Measurements from ENCODE around the gene SLC18A2.

SLC18A2 gene

GRCh38 chr10:117237401-117237991 is 3.4 kb upstream of the SLC18A2 start:
- DNase-seq (ENCODE audit: low read depth in 2 of 2) = no peak

- DNase-seq (ENCODE audit: low read depth in 2 of 2) = no peak
Observed at GRCh38 chr10:117239051-117239450, 1.9 kb upstream of the SLC18A2 start.

- no peak for DNase-seq (ENCODE audit: low read depth in 2 of 2)
Observed at GRCh38 chr10:117239721-117240620, 943 bp upstream of the SLC18A2 start.

DNA sequence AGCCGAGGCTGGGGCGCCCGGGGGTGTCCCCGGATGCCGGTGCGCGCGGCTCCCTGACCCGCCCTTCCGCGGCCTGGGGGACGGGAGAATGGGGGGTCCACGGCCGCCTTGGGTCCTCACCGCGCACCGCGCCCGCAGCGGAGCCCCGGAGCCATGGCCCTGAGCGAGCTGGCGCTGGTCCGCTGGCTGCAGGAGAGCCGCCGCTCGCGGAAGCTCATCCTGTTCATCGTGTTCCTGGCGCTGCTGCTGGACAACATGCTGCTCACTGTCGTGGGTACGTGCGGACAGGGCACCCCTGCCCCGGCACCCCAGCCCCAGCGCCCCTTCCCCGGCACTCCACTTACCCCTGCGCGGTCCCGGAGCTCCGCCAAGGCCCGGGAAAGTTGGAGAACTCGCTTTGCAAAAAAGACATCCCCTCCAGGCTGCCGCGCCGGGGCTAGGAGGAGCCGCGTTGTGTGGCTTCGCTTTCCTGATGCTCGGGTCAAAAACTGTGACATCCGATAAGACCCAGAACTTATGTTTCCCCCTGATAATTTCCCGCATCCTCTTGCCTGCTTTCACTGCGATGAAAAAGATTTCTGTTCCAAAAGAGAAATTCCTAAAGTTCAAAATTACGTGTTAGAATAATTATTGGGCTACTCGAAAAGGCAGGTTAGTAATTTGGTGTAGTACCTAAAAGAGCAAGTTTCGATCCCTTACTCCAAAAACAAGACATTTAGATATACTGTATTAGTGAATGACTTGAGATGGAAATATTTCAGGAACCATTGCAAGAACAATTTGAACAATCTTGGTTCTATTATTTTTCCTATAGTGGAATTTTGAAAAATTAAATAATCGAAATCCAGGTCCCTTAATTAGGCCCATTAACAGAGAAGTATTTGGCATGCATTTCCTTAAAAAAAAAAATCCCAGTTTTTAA is 888 bp downstream of the SLC18A2 start:
- no peak for DNase-seq (ENCODE audit: low read depth in 2 of 2)

DNA sequence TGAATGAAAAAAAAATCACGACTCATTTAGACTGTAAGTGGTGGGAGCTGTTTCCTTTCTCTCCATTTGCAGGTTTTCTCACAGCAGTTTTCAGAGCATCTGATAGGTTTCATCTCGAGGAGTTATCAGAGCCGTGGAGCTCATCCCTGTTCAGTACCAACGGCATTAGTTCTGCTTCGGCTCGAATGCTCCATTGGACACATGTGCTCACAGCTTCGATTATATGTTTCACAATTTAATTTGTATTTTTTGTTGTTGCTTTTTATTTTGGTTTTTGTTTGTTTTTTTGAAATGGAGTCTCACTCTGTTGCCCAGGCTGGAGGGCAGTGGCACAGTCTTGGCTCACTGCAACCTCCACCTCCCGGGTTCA is 1.5 kb downstream of the SLC18A2 start:
- no peak for DNase-seq (ENCODE audit: low read depth in 2 of 2)

DNA sequence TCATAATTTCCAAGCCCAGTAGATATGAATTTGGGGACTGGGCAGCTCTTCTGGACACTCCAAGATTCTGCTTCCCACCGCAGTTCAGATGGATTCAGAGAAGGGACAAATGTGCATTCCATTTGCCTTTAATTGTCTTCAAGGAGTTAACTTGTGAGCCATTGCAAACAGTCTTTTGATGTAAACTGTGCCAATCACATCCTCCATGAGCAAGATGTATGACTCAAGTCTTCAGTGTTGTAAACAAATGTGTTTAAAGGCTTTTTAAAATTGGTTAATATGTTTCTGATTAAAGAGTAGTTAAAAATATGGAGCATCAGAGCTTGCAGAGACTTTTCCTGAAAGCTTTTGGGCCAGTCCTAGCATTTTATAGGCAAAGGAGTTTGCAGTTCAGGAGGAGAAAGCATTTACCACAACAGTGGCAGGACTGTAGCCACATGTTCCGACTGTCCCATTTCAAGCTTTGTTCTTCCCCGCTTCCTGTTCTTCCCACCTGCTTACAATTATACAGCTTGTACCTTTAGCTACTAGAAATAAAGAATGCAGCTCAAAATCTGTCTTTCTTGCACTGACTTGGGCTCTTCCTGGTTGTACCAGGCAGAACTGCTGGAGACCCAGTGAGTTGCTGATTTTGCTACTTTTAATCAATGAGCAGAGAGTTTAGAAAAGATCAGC is 6.2 kb downstream of the SLC18A2 start:
- no peak for DNase-seq (ENCODE audit: low read depth in 2 of 2)

DNA sequence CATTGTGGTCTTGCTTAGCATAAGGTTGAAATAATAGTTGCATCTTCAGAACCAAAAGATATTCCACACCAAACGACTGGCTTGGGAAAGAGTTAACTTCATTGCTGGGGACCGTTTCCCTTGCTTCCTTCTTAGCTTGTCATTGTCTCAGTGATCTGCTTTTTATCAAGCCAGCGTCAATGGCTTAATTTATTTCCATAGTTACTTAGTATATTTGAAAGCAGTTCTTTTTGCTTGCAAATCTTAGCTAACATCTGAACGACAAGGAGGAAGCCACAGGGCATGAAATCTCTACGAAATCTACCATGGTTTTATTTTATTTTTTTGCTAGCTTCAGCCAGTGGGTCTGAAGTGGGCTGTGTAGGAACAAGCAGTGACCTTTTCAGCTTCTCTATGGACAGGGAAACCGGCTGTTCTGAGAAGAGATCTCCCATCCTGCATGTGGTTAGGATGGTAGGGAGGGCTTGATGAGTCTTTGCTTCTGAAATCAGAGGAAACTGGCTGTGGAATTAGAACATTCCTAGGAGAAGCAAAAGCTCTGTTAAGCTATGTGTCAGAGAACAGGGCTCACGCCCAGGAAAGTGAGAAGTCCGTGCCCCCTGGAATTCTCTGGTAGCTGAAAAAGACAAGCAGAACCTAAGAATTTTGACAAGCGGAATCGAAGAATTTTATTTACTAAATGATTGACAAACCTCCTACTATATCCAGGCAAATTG is 8.0 kb downstream of the SLC18A2 start:
- no peak for DNase-seq (ENCODE audit: low read depth in 2 of 2)

- DNase-seq (ENCODE audit: low read depth in 2 of 2) = no peak
Observed at GRCh38 chr10:117249493-117250093, 8.7 kb downstream of the SLC18A2 start.

- DNase-seq (ENCODE audit: low read depth in 2 of 2) = no peak
Observed at GRCh38 chr10:117250411-117250810, 9.5 kb downstream of the SLC18A2 start.

DNA sequence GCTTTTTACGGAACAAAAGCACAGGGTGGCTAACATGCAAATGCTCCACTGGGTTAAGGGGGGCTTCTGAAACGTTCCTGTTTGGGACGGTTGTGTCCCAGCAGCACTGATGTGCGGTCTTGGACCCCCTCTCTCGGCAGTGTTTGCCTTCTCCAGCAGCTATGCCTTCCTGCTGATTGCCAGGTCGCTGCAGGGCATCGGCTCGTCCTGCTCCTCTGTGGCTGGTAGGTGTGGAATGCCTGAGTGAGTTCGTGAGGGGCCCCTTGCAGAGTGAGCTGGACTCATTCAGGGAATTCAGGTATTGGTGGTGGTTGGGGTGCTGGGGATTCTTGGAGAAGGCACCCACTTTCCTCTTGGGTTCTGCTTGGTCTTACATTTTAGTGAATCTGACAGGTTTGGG is 13.0 kb downstream of the SLC18A2 start:
- DNase-seq (ENCODE audit: low read depth in 2 of 2) = no peak

DNA sequence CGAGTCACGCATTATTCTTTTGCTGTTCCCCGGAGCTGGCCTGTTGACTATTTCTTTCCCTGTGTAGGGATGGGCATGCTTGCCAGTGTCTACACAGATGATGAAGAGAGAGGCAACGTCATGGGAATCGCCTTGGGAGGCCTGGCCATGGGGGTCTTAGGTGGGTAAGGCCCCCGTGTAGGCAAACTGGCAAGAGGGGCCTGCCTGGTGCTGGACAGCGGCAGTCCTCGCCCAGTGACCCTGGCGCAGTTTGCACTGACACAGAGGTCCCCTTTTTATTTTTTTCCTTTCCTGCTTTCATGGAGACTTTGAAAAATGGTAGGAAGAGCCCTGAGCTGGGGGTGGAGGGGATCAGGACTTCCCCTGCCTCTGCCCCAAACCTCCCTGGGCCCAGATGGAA is 13.4 kb downstream of the SLC18A2 start:
- no peak for DNase-seq (ENCODE audit: low read depth in 2 of 2)

DNA sequence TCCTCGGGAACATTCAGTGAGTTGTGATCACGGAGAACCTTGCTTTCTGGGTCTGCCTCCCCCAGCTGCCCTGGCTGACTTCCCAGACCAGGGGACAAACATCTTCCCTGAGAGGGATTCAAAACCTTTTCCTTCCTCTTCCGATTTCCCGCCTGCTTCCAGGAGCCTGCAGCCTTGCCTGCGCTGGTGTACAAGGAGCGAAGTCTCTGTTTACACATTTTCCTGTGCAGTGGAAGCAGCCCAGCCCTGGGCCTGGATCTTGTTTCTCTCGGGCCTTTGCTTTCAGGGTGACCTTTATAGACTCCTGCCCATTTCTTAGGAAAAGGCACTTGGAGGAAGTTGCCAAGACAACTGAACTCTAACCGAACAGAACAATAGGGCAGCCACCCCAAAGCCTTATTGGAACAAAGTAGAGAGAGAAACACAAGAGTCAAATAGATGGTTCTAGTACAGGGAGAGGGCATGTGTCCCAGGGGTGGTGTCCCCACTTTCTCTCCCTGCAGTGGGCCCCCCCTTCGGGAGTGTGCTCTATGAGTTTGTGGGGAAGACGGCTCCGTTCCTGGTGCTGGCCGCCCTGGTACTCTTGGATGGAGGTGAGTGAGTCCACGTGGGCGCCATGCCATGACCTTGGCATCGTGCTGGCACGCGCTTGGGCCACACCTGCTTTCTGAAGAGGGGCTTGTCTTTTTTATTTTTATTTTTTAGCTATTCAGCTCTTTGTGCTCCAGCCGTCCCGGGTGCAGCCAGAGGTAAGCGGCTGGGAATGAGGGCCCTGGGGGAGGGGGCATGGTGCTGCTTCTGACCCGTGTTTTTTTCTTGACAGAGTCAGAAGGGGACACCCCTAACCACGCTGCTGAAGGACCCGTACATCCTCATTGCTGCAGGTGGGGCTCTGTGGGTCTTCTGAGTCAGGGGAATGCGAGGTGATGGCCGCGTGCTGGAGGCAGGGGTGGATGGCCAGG is 14.1 kb downstream of the SLC18A2 start:
- no peak for DNase-seq (ENCODE audit: low read depth in 2 of 2)

- DNase-seq (ENCODE audit: low read depth in 2 of 2) = no peak
Observed at GRCh38 chr10:117255835-117256460, 15.0 kb downstream of the SLC18A2 start.

- DNase-seq (ENCODE audit: low read depth in 2 of 2) = no peak
Observed at GRCh38 chr10:117256910-117257309, 16.0 kb downstream of the SLC18A2 start.

DNA sequence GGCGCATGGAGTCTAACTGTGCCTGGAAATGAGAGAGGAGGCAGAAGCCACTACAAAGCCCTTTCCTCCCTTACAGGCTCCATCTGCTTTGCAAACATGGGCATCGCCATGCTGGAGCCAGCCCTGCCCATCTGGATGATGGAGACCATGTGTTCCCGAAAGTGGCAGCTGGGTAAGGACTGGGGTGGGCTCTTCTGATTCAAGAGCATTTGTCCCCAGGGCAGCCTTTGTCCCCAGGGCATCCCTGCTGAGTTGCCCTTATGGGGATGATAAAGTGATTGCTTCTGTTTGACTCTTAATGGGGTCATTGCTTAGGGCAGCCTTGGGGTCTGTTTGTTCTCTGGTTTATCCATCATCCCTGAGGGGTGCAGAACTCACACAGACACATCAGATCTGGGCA is 16.8 kb downstream of the SLC18A2 start:
- no peak for DNase-seq (ENCODE audit: low read depth in 2 of 2)

DNA sequence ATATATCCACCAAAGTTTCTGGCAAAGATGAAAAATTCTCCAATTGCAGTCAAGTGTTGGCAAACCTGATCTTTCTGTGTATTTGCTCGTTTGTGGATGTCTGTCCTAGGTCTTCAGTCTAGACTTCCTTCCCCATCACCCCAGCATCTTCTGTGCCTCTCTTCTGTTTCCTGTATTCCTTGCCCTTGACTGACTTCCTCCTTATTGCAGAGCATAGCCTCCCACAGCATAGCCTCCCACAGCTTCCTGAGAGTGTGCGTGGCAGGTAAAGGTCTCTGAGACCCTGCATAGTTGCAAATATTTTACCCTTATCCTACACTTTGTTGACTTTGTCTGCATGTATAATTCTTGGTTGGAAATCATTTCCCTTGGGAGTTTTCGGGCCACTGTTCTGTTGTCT is 18.4 kb downstream of the SLC18A2 start:
- DNase-seq (ENCODE audit: low read depth in 2 of 2) = no peak

DNA sequence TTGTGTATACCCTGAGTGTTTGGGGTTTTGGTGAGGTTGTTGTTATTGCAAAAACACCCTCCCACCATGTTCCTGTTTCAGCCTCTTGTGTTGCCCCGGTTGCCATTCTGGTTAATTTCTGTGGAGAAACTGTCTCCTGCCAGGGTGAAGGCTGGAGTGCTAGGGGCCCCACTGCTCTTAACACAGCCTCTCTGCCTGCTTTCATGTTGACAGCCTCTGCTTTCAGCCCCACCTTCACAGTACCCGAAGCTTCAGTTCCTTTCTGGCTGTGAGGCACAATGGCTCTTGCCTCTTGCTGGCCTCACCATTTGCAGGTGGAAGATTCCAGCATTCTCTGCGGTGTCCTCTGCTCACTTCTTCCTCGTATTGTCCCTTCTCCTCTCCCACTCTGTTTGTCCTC is 19.2 kb downstream of the SLC18A2 start:
- no peak for DNase-seq (ENCODE audit: low read depth in 2 of 2)

DNA sequence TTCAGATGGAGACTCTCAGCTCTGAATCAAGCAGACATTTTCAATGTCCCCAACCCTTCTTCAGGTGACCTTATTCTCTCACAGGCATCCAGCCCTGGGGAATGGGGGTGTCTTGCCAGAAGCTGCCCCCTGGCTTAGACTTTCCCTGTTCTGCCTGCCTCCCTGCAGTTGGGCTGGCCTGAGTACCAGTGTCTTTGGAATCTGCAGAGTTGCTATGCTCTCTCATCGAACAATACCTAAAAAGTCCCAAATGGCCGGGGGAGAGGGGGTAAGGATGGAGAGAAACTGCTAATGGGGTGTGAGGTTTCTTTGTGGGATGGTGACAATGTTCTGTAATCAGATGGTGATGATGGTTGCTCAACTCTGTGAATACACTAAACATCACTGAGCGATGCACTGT is 20.6 kb downstream of the SLC18A2 start:
- DNase-seq (ENCODE audit: low read depth in 2 of 2) = no peak

DNA sequence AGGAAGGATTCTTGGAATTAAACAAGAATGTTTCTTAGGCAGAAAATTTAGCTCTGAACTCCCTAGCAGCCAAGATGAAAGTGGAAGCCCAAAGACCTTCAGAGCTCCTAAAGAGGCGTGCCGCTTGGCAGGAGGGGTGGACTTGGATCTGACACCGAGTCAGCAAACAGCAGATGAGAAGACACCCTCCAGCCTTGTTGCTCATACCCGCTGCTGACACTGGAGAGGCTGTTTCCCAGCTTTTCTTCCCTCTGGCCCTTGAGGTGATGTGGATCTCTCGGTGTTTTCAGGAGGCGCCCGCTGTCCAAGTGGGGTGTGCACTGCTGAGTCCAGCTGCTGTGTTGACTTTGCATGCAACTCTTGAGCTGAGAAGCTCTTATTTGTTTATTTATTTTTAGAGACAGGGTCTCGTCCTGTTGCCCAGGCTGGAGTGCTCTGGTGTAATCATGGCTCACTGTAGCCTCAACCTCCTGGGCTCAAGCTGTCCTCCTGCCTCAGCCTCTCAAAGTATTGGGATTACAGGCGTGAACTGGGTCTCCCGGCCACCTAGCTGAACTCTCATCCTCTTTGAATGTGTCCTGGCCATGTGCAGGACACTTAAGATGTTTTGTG is 21.5 kb downstream of the SLC18A2 start:
- no peak for DNase-seq (ENCODE audit: low read depth in 2 of 2)
